Embryonic facial prominence (tissue), 1 donor: ENCODE measurements around the gene SS18L1.
A peak's percentile ranks its signal among the peaks of the same experiment; 100 is the strongest.
"Not testable (repeated sequence)": the region's sequence is repeated elsewhere in the genome, so short reads cannot be mapped to it uniquely, and the experiment has no call there.

Experiments
- DNase-seq: peaks from one replicate; pipeline ENCODE4 v3.0.0-alpha.2; 2016; ENCODE audit errors: extremely low spot score

The SS18L1 gene

GRCh38 chr20:62137478-62138203 lies 5.9 kb upstream of the SS18L1 start:
- DNase-seq: no peak

GRCh38 chr20:62138204-62138543 lies 5.4 kb upstream of the SS18L1 start:
- DNase-seq: no peak

GRCh38 chr20:62138912-62139311 lies 4.7 kb upstream of the SS18L1 start:
- DNase-seq: no peak

GRCh38 chr20:62139636-62140035 lies 3.9 kb upstream of the SS18L1 start:
- DNase-seq: no peak

GRCh38 chr20:62141043-62141396 lies 2.5 kb upstream of the SS18L1 start:
- DNase-seq: no peak

- DNase-seq: no peak
Observed at GRCh38 chr20:62141397-62142251, 1.9 kb upstream of the SS18L1 start.

GRCh38 chr20:62142252-62143080 lies 1.1 kb upstream of the SS18L1 start:
- no peak for DNase-seq

- no peak for DNase-seq
Observed at GRCh38 chr20:62143957-62144825, 622 bp downstream of the SS18L1 start.

- DNase-seq: no peak
Observed at GRCh38 chr20:62145688-62146018, 2.1 kb downstream of the SS18L1 start.

- DNase-seq: no peak
Observed at GRCh38 chr20:62146019-62146755, 2.6 kb downstream of the SS18L1 start.

- no peak for DNase-seq
Observed at GRCh38 chr20:62147125-62147524, 3.6 kb downstream of the SS18L1 start.

- no peak for DNase-seq
Observed at GRCh38 chr20:62147528-62147927, 4.0 kb downstream of the SS18L1 start.

GRCh38 chr20:62148383-62148782 lies 4.8 kb downstream of the SS18L1 start:
- not testable (repeated sequence) for DNase-seq

- no peak for DNase-seq
Observed at GRCh38 chr20:62148908-62149314, 5.3 kb downstream of the SS18L1 start.

- peak; percentile 30 for DNase-seq
Observed at GRCh38 chr20:62149532-62150309, 6.2 kb downstream of the SS18L1 start.

GRCh38 chr20:62150310-62150575 lies 6.7 kb downstream of the SS18L1 start:
- DNase-seq: no peak

GRCh38 chr20:62151225-62151624 lies 7.7 kb downstream of the SS18L1 start:
- DNase-seq: no peak

- no peak for DNase-seq
Observed at GRCh38 chr20:62151835-62152364, 8.3 kb downstream of the SS18L1 start.

GRCh38 chr20:62155428-62156253 lies 12.1 kb downstream of the SS18L1 start:
- DNase-seq: no peak
